ENCODE data around the gene SLC2A3.
A peak's percentile ranks its signal among the peaks of the same experiment; 100 is the strongest.
"Not testable (repeated sequence)": the region's sequence is repeated elsewhere in the genome, so short reads cannot be mapped to it uniquely, and the experiment has no call there.

The SLC2A3 gene

DNA sequence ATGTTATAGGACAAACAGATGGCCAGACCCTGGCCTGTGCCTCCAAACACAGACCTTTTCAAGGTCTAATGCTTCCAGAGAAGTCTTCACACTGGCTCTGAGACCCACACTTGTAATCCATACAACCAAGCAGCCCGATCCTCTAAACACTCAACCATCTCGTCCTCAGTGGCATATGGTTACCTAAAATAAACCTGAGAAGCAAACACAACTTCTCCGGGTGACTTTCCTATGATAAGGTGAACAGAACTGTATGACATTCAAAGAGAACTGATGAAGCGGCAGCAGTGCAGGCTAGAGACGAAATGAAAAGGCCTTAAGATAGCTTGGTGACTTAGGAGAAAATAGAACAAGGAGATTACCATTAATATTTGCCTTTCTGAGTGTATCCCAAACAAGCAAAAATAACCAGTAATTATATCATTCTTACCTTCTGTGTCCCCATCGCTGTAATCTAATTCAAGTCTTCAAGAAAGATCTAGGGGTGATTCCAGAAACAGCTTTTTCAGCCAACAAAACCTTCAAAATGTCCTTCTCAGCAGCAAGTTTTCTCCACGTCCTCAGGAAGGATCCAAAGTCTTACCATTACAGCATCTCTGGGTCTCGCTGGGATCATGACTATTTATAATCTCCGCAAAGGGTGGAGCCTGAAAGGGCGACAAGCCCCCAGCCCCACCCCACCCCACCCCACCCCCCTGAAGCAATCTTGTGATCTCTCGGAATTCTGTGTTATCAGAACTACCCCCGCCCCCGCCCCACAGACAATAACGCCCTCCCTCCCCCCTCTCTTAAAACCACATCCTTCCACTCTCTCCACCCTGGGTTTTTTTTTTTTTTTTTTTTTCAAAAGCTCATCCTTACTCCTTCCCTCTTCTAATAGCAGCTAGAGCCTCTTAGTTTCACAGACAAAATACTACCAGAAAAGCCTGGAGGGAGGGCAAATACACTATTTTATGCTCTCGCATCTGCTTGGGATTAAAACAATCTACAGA lies at the start of gene SLC2A3:
Gene SLC2A3 (minus strand): TSS at position 598 of the 992 bp plus-strand sequence. CDS start 153 bp downstream, at position 445.
- DNase-seq = no peak

DNA sequence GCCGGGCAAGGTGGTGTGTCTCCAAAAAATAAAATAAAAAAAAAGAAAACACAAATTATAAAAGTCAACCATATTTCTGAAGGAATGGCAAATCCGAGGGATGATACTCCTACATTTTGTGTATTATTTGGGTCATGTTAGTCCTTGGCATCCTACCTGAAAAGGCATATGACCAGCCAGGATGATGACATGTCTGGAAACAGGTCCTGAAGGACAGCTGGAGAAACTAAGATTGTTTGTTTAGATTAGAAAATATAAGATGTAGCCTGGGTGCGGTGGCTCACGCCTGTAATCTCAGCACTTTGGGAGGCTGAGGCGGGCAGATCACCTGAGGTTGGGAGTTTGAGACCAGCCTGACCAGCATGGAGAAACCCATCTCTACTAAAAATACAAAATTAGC lies 48.9 kb upstream of the SLC2A3 start:
- no peak for DNase-seq

DNA sequence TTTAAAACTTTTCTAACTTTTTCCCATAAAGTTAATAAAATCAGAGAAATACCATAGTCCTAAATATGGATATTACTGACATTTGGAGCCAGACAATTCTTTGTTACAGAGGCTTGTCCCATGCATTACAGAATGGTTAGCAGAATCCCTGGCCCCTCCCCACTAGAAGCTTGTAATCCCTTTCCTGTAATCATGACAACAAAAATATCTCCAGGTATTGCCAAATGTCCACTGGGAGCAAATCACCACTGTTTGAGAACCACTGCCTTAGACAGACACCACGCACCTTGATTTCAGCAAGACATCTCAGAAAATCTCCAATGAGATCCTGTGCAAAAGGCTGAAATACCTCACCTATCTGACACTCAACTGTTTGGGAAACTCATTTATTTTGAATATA lies 47.5 kb upstream of the SLC2A3 start:
- DNase-seq = not testable (repeated sequence)

DNA sequence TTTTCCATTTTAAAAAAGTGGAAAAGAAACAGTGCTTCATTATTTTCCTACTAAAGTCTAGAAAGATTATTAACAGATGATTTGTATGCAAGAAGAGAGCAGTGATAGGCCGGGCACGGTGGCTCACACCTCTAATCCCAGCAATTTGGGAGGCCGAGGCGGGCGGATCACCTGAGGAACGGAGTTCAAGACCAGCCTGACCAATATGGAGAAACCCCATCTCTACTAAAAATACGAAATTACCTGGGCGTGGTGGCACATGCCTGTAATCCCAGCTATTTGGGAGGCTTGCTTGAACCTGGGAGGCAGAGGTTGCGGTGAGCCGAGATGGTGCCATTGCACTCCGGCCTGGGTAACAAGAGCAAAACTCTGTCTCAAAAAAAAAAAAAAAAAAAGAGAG lies 47.0 kb upstream of the SLC2A3 start:
- not testable (repeated sequence) for DNase-seq

DNA sequence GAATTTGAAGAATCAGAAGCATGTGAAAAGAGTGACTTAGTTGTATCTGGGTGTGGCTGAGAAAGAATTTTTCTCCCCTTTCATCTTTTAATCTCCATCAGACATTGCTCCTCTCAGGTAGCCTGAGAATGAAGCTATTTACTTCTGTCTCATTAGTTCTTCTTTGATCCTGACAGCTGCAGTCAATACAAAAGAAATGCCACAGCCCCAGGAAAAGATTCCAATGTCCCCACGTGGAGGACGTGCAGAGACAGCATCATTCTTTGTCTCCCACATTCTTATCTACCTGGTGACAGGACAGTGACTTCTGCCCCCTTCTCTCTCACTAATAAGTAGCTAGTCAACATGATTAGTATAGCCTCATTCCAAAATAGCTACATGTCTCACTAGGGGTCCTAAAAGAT lies 46.3 kb upstream of the SLC2A3 start:
- DNase-seq = not testable (repeated sequence)

DNA sequence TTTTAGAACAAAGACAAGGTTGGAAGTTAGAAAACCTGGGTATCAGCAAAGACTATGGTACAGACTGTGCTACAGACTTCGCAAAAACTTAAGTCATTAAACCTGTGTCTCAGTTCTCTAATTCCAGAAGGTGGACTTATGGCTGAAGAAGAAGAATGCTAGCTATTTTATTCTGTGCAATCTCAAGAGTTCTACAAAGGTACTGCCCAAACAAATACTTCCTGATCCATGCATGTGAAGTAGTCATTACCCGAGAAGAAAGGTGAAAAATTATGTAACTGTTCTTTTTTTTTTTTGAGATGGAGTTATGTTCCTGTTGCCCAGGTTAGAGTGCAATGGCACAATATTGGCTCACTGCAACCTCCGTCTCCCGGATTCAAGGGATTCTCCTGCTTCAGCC lies 45.5 kb upstream of the SLC2A3 start:
- DNase-seq = no peak

DNA sequence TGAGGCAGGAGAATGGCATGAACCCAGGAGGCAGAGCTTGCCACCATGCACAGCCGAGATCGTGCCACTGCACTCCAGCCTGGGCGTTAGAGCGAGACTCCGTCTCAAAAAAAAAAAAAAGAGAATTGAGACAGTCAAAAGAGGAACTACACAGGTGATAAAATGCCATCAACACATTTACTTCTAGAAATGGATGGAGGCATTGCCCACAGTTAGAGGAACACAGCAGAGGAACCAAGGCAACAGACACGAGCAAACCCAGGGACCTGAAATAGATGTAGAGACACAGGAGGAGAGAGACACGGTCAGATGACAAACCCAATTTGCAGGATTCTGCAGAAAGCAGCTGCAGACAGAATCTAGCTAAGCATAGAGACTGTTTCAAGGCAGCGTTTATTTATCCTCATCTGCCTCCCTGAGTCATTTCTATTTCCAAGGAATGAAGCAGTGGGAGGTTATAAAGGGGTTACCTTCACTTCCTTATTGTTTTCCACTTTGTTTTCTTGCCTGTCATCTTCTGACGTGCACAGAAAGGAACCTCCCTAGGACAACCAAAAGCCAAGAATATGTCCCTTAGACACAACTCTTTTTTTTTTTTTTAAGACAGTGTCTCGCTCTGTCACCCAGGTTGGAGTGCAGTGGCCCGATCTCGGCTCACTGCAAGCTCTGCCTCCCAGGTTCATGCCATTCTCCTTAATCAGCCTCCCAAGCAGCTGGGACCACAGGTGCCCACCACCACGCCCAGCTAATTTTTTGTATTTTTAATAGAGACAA lies 41.6 kb upstream of the SLC2A3 start:
- DNase-seq = not testable (repeated sequence)

DNA sequence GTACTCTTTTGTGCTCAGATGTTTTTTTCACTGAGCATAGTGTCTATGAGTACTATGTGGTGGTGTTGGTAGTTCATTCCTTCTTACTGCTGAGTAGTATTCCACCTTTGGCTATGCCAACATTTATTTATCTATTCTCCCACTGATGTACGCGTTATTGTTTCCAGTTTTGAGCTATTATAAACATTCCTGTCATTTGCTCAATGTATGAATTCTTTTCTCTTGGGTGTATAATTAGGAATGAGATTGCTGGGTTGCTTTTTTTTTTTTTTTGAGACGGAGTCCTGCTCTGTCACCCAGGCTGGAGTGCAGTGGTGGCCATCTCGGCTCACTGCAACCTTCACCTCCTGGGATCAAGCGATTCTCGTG lies 37.5 kb upstream of the SLC2A3 start:
- DNase-seq = no peak

DNA sequence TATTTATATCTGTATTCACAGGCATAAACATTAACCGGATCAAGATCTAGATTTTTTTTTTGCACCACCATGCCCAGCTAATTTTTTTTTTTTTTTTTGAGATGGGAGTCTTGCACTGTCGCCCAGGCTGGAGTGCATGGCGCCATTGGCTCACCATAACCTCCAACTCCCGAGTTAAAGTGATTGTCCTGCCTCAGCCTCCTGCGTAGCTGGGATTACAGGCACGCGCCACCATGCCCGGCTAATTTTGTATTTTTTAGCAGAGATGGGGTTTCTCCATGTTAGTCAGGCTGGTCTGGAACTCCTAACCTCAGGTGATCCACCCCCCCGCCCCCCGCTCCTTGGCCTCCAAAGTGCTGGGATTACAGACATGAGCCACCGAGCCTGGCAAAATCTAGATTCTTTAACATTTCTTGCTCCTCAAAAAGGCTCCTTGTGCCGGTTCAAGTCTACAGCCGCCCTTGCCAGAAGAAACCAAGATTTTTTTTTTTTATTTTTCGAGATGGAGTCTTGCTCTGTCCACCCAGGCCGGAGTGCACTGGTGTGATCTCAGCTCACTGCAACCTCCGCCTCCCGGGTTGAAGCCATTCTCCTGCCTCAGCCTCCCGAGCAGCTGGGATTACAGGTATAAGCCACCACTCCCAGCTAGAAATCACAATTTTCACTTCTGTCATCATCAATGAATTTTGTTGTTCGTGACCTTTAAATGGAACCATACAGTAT lies 36.9 kb upstream of the SLC2A3 start:
- no peak for DNase-seq

DNA sequence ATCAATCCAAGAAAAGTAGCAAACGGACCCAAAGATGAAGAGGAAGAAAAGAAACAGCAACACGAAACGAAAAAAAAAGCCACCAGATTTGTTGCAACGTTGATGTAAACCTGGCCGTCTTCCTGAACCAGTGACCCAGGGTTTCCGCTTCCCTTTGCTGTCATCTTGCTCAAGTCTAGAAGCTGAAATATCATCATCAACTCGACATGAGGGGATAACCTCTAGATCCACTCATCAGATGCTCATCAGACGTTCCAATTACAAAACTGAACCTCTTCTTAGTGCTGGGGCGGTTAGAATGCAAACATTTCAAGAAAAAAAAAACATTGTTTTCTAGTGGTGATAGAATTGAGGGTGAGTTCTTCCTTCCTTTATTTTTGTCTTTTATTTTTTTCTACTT lies 36.3 kb upstream of the SLC2A3 start:
- DNase-seq = not testable (repeated sequence)

DNA sequence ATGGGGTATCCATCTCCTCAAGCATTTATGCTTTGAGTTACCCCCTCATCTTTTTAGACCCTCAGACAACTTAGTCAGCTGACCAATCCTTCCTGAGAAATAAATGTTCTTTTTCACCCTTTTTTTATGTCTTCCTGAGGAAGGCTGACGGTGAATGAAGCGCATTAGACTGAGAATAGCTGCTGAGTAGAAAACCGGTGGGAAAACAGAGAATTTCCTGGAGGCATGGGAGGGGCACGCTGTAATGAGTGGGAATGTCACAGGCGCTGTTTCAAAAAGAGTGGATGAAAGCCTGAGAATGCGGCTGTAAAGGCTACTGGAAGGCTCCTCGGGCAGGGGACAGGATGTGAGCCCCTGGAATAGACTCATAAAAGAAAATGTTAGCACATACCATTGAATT lies 35.8 kb upstream of the SLC2A3 start:
- DNase-seq = not testable (repeated sequence)

DNA sequence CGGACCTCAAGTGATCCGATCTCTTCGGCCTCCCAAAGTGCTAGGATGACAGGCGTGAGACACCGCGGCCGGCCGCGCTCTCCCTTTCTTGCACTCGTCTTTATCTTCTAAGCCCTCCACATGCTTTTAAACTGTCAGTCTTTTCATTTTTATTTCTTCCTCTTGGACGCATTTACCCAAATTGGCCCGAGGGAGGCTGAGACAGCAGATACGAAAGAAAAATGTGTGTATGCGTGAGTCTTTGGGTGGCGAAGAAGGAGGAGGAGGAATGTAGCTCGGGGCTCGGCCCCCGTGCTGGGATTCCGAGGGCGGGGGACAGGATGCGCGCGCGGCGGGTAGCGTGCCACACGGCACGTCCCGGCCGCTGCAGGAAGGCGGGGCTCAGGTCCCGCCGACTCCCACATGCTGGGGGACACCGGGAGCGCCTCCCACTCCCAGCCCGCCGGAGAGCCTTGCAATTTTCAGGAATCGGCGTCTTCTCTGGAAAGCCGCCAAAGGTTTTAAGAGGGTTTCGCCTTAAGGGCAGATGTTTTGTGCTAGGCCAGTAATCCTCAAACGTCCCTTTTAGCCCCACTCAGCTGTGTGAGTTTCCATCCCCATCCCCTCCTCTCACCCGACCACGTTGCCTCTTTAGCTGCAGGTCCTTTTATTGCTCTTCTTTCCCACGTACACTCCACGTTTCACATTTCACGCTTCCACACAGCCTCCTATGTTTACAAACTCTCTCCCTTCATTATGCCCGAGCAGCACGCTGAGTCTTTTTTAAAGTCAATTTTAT lies 34.7 kb upstream of the SLC2A3 start:
- DNase-seq = peak; percentile 69

DNA sequence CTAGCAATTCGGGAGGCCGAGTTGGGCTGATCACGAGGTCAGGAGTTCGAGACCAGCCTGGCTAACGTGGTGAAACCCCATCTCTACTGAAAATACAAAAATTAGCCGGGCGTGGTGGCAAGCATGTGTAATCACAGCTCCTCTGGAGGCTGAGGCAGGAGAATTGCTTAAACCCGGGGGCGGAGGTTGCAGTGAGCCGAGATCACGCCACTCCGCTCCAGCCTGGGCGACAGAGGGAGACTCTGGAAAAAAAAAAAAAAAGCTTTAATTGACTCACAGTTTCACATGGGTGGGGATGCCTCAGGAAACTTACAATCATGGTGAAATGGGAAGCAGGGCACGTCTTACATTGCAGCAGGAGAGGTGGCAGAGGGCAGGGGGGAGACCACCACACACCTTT lies 30.6 kb upstream of the SLC2A3 start:
- no peak for DNase-seq

DNA sequence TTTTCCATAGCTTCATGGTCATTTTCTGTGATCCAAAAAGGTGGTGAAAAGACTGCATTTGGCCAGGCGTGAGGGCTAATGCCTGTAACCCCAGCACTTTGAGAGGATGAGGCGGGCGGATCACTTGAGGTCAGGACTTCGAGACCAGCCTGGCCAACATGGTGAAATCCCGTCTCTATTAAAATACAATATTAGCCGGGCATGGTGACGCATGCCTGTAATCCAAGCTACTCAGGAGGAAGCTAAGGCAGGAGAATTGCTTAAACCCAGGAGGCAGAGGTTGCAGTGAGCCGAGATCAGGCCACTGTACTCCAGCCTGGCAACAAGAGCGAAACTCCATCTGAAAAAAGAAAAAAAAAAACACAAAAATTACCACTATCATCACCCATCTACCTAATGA lies 28.7 kb upstream of the SLC2A3 start:
- not testable (repeated sequence) for DNase-seq

DNA sequence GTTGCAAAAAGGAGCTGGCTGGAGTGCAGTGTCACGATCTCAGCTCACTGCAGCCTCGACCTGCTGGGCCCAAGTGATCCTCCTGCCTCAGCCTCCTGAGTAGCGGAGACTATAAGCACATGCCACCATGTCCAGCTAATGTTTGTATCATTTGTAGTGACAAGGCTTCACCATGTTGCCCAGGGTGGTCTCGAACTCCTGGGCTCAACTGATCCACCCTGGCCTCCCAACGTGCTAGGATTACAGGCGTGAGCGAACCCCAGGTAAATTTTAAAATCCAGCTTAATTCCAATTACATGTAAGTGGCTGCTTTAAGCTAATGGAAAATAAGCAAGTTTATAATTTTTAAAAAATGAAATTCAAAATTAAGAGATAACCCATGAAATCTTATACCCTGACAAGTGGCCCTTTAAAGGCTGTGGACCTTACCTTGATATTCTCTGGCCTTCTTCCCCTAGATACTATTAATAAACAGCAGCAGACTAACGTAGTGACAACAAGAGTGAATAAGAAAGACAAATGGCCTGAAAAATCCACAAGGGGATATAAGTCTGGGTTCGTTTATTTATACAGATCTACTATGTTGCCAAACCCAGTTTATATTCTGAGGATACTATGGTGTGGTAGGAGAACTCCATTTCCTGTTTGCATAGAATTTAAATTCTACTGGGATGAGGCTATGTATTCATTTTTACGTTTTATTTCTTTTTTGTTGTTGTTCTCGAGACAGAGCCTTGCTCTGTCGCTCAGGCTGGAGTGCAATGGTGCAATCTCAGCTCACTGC lies 25.6 kb upstream of the SLC2A3 start:
- DNase-seq = no peak

DNA sequence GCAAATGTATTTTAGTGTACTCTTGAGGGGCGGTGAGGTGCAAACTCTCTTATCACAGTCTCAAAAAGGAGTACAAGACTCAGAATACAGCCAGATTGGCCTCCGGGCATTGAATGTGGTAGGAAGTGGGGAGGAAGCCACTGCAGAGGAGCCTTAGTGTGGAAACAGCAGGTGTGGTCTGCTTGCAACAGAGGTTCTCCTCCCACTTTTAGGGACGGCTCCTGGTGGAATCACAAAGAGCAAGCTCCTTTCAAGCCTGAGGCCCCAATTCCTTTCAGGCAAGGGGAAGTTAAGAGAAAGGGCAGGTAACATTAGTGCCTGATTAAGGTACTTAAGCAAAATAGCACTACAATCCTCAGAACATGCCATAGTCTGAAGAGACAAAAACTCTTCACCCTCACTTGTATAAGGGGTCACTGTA lies 23.7 kb upstream of the SLC2A3 start:
- DNase-seq = no peak

DNA sequence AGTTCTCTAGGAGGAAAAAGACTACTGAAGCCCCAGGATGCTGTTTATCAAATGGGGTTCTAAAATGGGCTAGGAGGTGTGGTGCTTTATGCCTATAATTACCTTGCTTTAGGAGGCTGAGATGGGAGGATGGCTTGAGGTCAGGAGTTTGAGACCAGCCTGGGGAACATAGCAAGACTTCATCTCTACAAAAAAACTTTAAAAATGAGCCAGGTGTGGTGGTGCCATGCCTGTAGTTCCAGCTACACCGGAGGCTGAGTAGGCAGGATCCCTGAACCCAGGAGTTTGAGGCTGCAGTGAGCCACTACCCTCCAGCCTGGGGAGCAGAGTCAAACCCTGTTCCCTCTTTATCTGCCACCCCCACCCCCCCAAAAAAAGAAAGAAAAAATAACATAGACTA lies 23.3 kb upstream of the SLC2A3 start:
- no peak for DNase-seq

DNA sequence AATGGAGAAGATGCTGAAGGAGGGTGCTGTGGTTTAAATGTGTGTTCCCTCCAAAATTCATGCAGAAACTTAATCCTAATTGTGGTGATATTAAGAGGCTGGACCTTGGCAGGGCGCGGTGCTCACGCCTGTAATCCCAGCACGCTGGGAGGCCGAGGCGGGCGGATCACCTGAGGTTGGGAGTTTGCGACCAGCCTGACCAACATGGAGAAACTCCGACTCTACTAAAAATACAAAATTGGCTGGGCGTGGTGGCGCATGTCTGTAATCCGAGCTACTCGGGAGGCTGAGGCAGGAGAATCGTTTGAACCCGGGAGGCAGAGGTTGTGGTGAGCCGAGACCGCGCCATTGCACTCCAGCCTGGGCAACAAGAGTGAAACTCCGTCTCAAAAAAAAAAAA lies 18.9 kb upstream of the SLC2A3 start:
- not testable (repeated sequence) for DNase-seq

DNA sequence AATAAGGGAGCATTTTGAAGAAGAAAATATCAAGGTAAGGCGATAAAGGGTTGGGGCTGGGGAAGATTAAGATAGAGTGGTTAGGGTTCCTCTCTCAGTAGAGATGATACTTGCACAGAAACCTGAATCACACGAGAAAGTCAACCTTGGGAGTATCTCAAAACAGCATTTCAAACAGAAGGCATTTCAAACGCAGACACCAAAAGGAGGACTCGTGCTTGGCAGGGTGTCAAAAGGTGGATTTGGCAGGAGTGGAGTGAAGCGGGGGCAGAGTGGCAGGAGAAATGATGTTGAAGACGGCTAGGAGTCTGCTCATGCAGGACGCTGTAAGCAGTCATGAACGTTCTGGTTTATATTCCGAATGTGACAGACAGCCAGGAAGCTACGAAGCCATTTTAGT lies 18.4 kb upstream of the SLC2A3 start:
- DNase-seq = not testable (repeated sequence)

DNA sequence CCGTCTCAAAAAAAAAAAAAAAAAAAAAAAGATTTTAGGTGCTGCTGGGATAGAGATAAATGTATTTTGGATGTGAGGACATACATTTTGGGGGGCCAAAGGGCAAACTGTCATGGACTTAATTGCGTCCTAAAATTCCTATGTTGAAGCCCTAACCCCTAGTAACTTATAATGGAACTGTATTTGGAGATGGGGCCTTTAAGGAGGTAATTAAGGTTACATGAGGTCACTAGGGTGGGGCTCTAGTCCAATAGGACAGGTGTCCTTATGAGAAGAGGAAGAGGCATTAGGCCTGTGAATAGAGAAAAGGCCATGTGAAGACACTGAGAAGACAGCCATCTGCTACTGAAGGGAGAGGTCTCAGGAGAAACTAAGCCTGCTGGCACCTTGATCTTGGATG lies 17.9 kb upstream of the SLC2A3 start:
- DNase-seq = not testable (repeated sequence)

DNA sequence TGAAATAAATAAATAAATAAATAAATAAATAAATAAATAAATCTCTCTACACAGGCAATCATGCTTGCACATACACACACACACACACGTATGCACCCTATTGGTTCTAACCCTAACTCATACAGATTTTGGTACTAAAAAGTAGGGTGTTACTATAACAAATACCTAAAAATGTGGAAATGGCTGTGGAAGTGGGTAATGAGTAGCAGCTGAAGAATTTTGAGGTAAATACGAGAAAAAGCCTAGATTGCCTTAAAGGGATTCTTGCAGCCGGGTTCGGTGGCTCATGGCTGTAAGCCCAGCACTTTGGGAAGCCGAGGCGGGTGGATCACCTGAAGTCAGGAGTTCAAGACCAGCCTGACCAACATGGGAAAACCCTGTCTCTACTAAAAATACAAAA lies 15.7 kb upstream of the SLC2A3 start:
- DNase-seq = no peak

Data from NCI-H1092 (cell line).